Measurements from ENCODE around the gene BTBD17.

The BTBD17 gene

DNA sequence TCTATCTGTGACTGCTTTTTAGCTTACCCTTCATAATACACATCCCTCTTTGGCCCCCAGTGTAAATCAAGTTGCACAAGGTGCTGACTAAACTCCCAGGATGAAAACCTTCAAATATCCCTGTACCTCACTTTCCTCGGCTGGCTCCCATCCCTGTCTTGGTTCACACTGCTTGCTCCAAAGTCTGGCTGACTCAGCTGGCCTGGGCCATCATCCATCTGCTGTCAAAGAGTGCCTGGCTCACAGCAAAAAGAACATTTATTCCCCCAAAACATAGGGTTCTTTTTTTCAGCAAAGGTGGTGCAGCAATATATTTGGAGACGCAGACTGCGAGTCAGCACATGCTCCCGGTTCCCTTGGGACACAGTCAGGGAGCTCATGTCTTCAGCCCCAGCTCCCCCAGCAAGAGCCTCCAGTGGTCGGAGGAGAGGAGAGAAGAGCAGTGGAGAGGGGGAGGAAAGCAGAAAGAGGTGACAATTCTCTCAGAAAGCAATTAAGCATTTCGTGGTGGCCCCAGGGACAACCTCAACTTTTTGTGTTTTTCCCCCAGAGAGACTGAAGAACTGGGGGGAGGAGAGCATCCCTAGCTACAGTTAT, 31.8 kb upstream of the BTBD17 start:
- Histone ChIP-seq H2AFZ (ENCODE audit: low read depth, low read length) (no peak overlapping the region), H3K9me3 (ENCODE audit: low read length) (no peaks in the 10 kb centered on the region), H3K27me3 (ENCODE audit: insufficient read depth, low read length) (peaks cover 2% of the 10 kb centered on the region), H3K4me1 (ENCODE audit: insufficient read depth, low read length) (no peaks in the 10 kb centered on the region), H3K4me3 (ENCODE audit: low read length) (no peak overlapping the region), H3K36me3 (ENCODE audit: insufficient read depth, low read length) (no peaks in the 10 kb centered on the region)

DNA sequence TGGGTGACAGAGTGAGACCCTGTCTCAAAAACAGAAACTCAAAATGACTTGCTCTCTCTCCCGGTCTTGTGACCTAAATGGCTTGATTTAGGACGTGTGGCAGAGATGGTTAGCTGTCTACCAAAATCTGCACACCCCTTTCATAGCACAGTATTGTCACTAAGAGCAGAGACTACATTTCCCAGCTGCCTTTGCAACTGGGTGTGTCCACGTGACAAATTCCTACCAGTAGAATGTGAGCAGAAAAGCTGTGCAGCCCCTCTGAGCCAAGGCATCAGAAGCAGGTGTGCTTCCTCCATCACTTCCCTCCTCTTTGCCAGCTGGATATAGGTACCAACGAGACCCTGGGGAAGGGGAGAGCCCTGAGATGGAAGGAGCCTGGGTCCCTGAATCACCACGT, 31.2 kb upstream of the BTBD17 start:
- no peak overlapping the region for H3K4me3 ChIP-seq (ENCODE audit: low read length)
- H3K27me3 ChIP-seq (ENCODE audit: insufficient read depth, low read length) = peaks cover 6% of the 10 kb centered on the region
- no peak overlapping the region for H2AFZ ChIP-seq (ENCODE audit: low read depth, low read length)
- no peaks in the 10 kb centered on the region for H3K9me3 ChIP-seq (ENCODE audit: low read length)
- H3K4me1 ChIP-seq (ENCODE audit: insufficient read depth, low read length) = no peaks in the 10 kb centered on the region
- H3K36me3 ChIP-seq (ENCODE audit: insufficient read depth, low read length) = no peaks in the 10 kb centered on the region

DNA sequence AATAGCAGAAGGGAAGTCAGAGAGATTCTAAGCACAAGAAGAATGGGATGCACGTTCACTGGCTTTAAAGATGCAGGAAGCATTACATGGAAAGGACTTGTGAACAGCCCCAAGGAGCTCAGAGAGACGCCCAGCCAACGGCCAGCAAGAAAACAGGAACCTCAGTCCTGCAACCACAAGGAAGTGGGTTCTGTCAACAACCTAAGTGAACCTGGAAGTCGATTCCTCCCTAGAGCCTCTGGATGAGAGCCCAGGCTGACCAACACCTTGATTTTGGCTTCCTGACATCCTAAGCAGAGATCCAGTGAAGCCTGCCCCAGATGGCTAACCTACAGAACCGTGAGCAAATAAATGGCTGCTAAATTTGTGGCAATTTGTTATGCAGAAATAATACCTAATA, 30.1 kb upstream of the BTBD17 start:
- Histone ChIP-seq H3K36me3 (ENCODE audit: insufficient read depth, low read length) (no peaks in the 10 kb centered on the region), H3K4me1 (ENCODE audit: insufficient read depth, low read length) (no peaks in the 10 kb centered on the region), H3K9me3 (ENCODE audit: low read length) (no peaks in the 10 kb centered on the region), H2AFZ (ENCODE audit: low read depth, low read length) (no peak overlapping the region), H3K4me3 (ENCODE audit: low read length) (no peak overlapping the region), H3K27me3 (ENCODE audit: insufficient read depth, low read length) (peaks cover 7% of the 10 kb centered on the region)

DNA sequence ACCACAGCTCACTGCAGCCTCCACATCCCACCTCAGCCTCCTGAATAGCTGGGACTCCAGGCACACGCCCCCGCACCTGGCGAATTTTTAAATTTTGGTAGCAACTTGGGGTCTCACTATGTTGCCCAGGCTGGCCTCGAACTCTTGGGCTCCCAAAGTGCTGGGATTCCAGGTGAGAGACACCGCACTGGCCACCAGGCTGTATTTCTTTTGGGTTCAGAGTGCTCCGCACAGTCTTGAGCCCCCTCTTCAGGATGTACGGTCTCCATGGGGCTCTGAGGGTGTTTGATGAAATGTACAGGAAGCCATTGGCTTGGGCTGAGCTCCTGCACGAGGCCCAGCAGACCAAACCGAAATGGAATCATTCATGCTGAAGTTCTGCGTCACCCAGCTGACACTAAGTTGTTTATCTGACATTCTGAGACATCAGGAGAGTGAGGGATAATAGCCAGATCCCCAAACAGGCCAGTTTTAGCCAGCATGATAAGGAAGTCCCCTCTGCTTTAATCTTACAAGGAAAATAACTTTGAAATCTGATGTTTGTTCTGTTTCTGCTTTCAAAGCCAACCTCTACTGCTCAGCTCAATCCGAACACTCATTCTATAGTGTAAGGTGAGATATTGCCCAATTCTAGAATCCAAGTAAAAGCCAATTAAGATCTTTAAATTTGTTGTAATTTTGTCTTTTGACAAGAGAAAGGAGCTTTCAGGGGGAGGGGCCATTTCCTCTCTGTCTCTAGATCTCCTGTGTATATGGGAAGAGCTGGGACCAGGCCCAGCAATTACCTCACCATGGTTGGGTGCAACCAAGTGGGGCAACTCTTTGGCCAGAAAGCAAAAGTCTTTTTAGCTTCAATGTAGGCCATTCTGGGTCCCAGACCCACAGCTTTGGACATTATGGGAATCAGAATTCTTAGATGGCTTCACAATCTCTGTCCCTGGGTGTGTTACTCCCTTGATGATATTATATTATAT, 29.3 kb upstream of the BTBD17 start:
- no peaks in the 10 kb centered on the region for H3K36me3 ChIP-seq (ENCODE audit: insufficient read depth, low read length)
- H3K4me1 ChIP-seq (ENCODE audit: insufficient read depth, low read length) = no peaks in the 10 kb centered on the region
- H3K27me3 ChIP-seq (ENCODE audit: insufficient read depth, low read length) = peaks cover 9% of the 10 kb centered on the region
- H2AFZ ChIP-seq (ENCODE audit: low read depth, low read length) = no peak overlapping the region
- H3K9me3 ChIP-seq (ENCODE audit: low read length) = no peaks in the 10 kb centered on the region
- H3K4me3 ChIP-seq (ENCODE audit: low read length) = no peak overlapping the region

DNA sequence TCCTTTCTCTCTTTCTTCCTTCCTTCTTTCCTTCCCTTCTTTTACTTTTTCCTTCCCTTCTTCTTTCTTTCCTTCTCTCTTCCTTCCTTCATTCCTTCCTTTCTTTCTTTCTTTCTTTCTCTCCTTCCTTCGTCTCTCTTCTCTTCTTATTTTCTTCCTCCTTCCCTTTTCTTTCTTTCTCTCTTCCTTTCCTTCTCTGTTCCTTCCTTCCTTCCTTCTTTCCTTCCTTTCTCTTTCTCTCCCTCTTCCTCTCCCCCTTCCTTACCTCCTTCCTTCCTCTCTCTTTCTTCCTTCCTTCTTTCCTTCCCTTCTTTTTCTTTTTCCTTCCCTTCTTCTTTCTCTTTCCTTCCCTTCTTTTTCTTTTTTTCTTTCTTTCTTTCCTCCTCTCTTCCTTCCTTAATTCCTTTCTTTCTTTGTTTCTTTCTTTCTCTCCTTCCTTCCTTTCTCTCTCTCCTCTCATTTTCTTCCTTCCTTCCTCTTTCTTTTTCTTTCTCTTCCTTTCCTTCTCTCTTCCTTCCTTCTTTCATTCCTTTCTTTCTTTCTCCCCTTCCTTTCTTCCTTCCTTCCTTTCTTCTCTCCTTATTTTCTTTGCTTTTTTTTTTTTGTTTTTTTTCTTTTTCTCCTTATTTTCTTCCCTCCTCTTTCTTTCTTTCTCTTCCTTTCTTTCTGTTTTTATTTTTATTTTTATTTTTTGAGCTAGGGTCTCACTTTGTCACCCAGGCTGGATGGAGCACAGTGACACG, 28.4 kb upstream of the BTBD17 start:
- Histone ChIP-seq H3K27me3 (ENCODE audit: insufficient read depth, low read length) (peaks cover 9% of the 10 kb centered on the region), H3K36me3 (ENCODE audit: insufficient read depth, low read length) (no peaks in the 10 kb centered on the region), H3K9me3 (ENCODE audit: low read length) (no peaks in the 10 kb centered on the region), H3K4me1 (ENCODE audit: insufficient read depth, low read length) (no peaks in the 10 kb centered on the region), H2AFZ (ENCODE audit: low read depth, low read length) (no peak overlapping the region), H3K4me3 (ENCODE audit: low read length) (no peak overlapping the region)

DNA sequence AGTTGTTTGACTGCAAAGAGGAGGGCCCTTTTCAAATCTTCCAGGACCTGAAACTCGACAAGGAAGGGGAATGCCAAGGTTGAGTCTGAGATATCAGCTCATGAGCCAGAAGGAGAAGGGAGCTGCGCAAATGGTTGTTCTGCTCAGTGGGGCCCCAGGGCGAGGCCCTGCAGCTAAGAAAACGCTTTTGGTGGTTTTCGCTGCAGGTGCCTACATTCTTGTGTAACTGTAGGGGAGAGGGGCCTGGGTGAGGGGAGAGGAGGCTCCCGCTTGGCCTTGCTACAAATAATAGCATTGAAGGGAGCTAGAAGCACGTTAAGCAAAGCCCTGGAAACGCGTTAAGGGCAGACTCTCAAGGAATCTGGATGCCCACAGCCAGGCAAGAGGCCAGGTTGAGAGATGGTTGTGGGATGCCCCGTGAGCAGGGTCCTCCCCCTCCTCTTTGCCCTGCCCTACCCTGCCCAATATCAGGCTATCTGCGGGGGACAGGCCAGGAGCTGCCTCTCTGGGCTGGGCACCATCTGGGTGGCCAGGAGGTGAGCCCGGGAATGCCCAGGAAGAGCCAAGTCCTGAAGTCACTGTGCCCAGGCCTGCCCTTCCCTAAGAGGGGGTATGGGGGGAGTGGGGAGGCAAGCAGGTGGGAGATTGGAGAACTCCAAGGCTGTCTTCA, 27.6 kb upstream of the BTBD17 start:
- H3K27me3 ChIP-seq (ENCODE audit: insufficient read depth, low read length) = peaks cover 9% of the 10 kb centered on the region
- H2AFZ ChIP-seq (ENCODE audit: low read depth, low read length) = no peak overlapping the region
- no peaks in the 10 kb centered on the region for H3K9me3 ChIP-seq (ENCODE audit: low read length)
- H3K4me3 ChIP-seq (ENCODE audit: low read length) = no peak overlapping the region
- no peaks in the 10 kb centered on the region for H3K36me3 ChIP-seq (ENCODE audit: insufficient read depth, low read length)
- H3K4me1 ChIP-seq (ENCODE audit: insufficient read depth, low read length) = no peaks in the 10 kb centered on the region

DNA sequence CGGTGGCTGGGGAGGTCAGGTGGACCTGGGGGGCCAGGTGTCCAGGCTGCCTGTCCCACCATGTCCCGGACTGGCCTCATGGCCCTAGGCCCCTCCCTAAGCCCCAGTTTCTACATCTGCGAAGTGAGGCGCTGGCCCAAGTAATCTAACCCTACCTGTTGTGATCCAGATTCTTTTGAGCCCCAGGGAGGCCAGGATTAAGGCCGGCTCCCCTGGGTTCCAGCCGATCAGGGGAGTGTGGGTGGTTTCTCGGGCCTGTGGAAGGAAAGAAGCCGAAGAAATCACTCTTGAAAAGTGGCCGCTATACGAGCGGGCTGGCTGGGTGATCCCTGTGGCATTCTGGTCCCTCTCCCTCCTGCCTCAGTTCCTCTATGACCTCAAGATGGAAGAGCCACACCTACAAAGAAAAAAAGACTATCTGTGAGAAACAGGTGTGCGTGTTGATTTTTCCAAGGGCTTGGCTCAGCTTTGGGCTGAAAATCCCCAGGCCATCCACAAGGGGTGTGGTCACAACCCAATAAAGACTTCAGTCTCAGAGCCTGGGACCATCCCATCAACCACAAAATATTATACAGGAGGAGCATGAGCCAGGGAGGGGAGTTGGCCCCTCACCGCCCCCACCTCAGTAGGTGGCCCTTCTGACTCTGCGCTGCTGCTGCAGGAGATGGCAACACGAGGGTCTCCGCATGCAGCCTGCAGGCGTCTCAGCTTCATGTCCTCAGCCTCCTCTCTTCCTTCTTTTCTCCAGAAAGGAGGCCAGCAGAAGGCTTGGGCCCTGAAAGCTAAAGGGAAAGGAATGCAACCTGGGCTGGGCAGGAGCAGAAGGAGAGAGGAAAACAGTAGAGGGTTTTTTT, 25.9 kb upstream of the BTBD17 start:
- Histone ChIP-seq H3K36me3 (ENCODE audit: insufficient read depth, low read length) (no peaks in the 10 kb centered on the region), H3K9me3 (ENCODE audit: low read length) (no peaks in the 10 kb centered on the region), H2AFZ (ENCODE audit: low read depth, low read length) (no peak overlapping the region), H3K4me1 (ENCODE audit: insufficient read depth, low read length) (no peaks in the 10 kb centered on the region), H3K27me3 (ENCODE audit: insufficient read depth, low read length) (peaks cover 9% of the 10 kb centered on the region), H3K4me3 (ENCODE audit: low read length) (no peak overlapping the region)

DNA sequence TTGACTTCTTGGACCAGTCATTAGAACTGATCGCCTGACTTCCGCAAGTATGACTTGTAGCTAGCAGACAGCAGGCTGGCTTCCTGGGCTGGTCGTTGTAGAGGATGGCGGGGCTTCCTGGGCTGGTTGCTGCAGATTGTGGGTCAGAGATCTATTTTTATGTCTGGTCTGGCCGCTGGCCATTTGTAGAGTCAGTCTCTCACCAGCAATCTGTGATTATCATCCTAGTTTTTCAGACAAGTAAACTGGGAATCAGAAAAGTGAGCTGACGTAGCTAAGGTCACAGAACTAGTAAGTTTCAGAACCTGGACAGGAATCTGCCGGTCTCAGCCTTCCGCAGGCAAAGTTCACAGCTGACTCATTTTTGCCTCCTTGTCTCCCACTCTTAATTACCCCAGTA, 24.7 kb upstream of the BTBD17 start:
- Histone ChIP-seq H3K4me3 (ENCODE audit: low read length) (no peak overlapping the region), H3K4me1 (ENCODE audit: insufficient read depth, low read length) (no peaks in the 10 kb centered on the region), H3K27me3 (ENCODE audit: insufficient read depth, low read length) (peaks cover 9% of the 10 kb centered on the region), H3K9me3 (ENCODE audit: low read length) (no peaks in the 10 kb centered on the region), H2AFZ (ENCODE audit: low read depth, low read length) (no peak overlapping the region), H3K36me3 (ENCODE audit: insufficient read depth, low read length) (no peaks in the 10 kb centered on the region)

DNA sequence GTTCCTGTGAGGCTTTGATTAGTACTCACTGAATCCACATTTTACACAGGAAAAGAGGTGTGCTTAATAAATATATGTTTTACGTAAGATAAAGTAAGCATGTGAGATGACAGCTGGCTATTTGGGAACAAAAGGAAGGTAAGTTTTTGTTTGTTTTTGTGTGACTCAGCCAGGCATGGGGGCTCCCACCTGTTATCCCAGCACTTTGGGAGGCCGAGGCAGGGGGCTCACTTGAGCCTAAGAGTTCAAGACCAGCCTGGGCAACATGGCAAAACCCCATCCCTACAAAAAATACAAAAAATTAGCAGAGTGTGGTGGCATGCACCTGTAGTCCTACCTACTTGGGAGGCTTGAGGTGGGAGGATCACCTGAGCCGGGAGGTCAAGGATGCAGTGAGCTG, 23.5 kb upstream of the BTBD17 start:
- H3K4me3 ChIP-seq (ENCODE audit: low read length) = no peak overlapping the region
- H2AFZ ChIP-seq (ENCODE audit: low read depth, low read length) = no peak overlapping the region

DNA sequence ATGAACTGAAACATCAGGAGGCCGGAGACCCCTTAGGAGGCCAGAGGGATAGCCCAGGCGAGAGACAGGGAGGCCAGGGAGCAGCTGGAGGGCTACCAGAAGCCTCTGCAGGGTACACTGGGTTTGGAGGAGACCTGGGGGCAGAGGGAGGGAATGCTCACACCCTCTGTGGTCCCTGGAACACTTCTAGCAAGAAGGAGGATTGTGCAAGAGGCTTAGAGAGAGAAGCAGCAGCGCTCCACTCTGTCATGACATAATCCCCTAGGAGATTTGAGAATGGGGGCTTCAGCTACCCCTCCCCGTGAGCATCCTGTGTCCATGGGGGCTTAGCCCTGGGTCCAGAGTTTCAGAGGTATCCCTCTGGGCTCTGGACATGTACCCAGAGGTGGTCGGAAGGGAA, 21.5 kb upstream of the BTBD17 start:
- Histone ChIP-seq H3K4me1 (ENCODE audit: insufficient read depth, low read length) (peaks cover 2% of the 10 kb centered on the region), H3K36me3 (ENCODE audit: insufficient read depth, low read length) (no peaks in the 10 kb centered on the region), H3K9me3 (ENCODE audit: low read length) (no peaks in the 10 kb centered on the region), H3K4me3 (ENCODE audit: low read length) (no peak overlapping the region), H3K27me3 (ENCODE audit: insufficient read depth, low read length) (peaks cover 6% of the 10 kb centered on the region), H2AFZ (ENCODE audit: low read depth, low read length) (no peak overlapping the region)

More for the DNA sequence above, 23.5 kb upstream of the BTBD17 start:
- H3K27me3 ChIP-seq (ENCODE audit: insufficient read depth, low read length) = peaks cover 9% of the 10 kb centered on the region
- no peaks in the 10 kb centered on the region for H3K36me3 ChIP-seq (ENCODE audit: insufficient read depth, low read length)
- H3K9me3 ChIP-seq (ENCODE audit: low read length) = no peaks in the 10 kb centered on the region
- H3K4me1 ChIP-seq (ENCODE audit: insufficient read depth, low read length) = no peaks in the 10 kb centered on the region

DNA sequence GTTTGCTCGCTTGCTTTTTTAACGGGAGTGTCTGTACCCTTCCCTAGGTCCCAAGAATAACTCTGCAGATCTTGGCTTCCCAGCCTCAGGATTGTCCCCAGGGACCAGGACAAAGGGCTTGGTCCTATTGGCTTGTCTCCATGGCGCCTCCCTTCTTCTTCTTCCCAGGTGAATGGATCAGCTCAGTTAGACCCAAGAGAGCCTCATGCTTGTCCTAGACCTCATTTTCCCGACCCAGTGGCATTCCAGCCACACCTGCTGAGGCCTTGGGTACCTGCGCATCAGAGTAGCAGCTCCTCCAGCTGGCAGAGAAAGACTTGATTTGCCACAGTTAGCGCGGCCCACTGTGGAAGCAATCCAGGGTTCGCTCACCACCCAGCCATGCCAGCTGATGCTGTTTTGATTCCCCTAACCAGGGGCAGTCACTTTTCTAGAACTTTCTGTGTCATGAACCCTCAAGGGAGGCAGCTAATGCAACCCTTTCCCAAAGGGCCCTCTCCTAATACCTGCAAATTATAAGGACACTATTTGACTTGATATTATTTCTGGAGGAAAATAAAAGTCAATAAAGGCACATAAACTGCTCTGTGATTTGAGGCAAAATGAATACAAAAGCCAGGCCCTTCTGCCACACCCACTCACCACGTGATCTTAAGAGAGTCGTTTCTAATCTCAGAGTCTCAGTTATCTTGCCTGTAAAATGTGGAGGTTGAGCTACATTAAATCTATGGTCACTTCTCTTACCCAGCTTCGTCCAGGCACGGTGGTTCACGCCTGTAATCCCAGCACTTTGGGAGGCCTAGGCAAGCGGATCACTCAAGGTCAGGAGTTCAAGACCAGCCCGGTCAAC, 19.5 kb upstream of the BTBD17 start:
- Histone ChIP-seq H3K27me3 (ENCODE audit: insufficient read depth, low read length) (no peaks in the 10 kb centered on the region), H3K36me3 (ENCODE audit: insufficient read depth, low read length) (no peaks in the 10 kb centered on the region), H3K4me3 (ENCODE audit: low read length) (no peak overlapping the region), H3K4me1 (ENCODE audit: insufficient read depth, low read length) (peaks cover 2% of the 10 kb centered on the region), H2AFZ (ENCODE audit: low read depth, low read length) (no peak overlapping the region), H3K9me3 (ENCODE audit: low read length) (no peaks in the 10 kb centered on the region)
